HG03354 (cell line): ENCODE measurements around the gene ZNF341.

Experiments
- ATAC-seq: cut with Tn5 transposase; IDR thresholded peaks from one replicate; pipeline ENCODE4 v1.9.1; 2021; ENCODE audit warnings: mild to moderate bottlenecking; ENCODE audit not compliant: unreplicated experiment, poor library complexity, severe bottlenecking

ZNF341 gene

GRCh38 chr20:33817411-33817810 is 85.6 kb downstream of the ZNF341 start:
- no peak for ATAC-seq

- no peak for ATAC-seq
Measured at GRCh38 chr20:33819456-33819855, 87.7 kb downstream of the ZNF341 start.

- no peak for ATAC-seq
Measured at GRCh38 chr20:33820362-33820761, 88.6 kb downstream of the ZNF341 start.

- ATAC-seq, result no peak
Measured at GRCh38 chr20:33821270-33821836, 89.6 kb downstream of the ZNF341 start.

- ATAC-seq, result no peak
Measured at GRCh38 chr20:33822423-33822822, 90.6 kb downstream of the ZNF341 start.

GRCh38 chr20:33822991-33823390 is 91.2 kb downstream of the ZNF341 start:
- no peak for ATAC-seq

- no peak for ATAC-seq
Measured at GRCh38 chr20:33824852-33825251, 93.1 kb downstream of the ZNF341 start.

- ATAC-seq, result no peak
Measured at GRCh38 chr20:33825340-33826269, 93.8 kb downstream of the ZNF341 start.

GRCh38 chr20:33826270-33826897 is 94.6 kb downstream of the ZNF341 start:
- ATAC-seq, result no peak

- ATAC-seq, result no peak
Measured at GRCh38 chr20:33827109-33827508, 95.3 kb downstream of the ZNF341 start.

GRCh38 chr20:33827634-33828325 is 96.0 kb downstream of the ZNF341 start:
- no peak for ATAC-seq

GRCh38 chr20:33828326-33828844 is 96.6 kb downstream of the ZNF341 start:
- ATAC-seq, result no peak

GRCh38 chr20:33828967-33829560 is 97.3 kb downstream of the ZNF341 start:
- ATAC-seq, result no peak

GRCh38 chr20:33829636-33830035 is 97.8 kb downstream of the ZNF341 start:
- no peak for ATAC-seq

GRCh38 chr20:33830371-33830770 is 98.6 kb downstream of the ZNF341 start:
- no peak for ATAC-seq

GRCh38 chr20:33832103-33832804 is 100.5 kb downstream of the ZNF341 start:
- ATAC-seq, result no peak

GRCh38 chr20:33833333-33833732 is 101.5 kb downstream of the ZNF341 start:
- ATAC-seq, result no peak

GRCh38 chr20:33835615-33836172 is 103.9 kb downstream of the ZNF341 start:
- ATAC-seq, result no peak

GRCh38 chr20:33836277-33836676 is 104.5 kb downstream of the ZNF341 start:
- ATAC-seq, result no peak
